GM19099 (cell line): ENCODE results near the gene HS1BP3.

ENCODE experiments used
- POLR2A ChIP-seq: IDR thresholded peaks from 3 replicates; pipeline ENCODE4 v1.6.1; 2011; ENCODE audit warnings: low read depth; ENCODE audit not compliant: insufficient read length; ENCODE audit errors: extremely low read depth

HS1BP3 gene

GRCh38 chr2:20668451-20668850, 17.6 kb upstream of the HS1BP3 start:
- no peak for TF ChIP-seq POLR2A

DNA sequence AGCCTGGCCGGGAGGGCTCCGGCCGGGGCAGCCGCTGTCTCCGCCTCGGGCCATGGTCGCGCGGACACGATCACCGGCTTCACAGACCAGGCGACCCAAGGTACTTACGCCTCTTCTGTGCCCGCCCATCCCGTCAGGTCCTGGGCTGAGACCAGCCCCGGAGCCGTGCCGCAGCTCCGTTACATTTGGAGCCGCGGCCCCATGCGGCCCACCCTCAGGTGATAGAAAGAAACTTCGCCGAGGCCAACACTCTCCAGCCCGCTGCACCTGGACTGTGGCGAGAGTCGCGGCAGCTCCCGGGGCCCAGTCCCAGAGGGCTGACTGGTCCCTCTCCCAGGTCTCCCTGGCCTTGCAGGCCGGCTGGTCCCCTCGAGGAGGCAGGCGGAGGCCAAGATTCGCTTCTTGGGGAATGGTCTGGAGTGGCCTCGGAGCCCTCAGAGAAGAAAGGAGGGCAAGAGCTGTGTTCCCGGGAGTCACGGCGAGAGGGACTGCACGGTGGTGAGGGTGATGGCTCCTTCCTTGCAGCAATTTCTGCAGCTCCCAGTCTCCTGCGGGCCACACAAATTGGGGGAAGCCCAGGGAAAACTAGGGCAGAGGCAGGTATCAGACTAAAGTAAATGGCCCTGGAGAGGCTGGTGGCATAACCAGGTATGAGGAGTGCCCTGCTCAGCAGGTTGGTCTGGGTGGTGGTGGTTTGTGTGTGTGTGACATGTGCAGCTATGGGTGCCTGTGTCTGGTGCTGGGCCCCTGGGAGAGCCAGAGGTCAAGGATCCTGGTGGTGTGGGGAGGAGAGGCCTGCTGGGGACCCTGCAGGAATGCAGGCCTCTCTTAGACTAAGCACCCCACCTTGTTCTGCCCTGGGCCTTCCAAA, 16.9 kb upstream of the HS1BP3 start:
- no peak for TF ChIP-seq POLR2A

DNA sequence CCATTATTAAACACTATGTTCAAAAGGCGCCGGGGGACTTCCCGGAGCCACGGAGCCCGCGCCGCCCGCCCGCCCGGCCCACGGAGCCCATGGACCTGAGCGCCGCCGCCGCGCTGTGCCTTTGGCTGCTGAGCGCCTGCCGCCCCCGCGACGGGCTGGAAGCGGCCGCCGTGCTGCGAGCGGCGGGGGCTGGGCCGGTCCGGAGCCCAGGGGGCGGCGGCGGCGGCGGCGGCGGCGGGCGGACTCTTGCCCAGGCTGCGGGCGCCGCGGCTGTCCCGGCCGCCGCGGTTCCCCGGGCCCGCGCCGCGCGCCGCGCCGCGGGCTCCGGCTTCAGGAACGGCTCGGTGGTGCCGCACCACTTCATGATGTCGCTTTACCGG, 16.2 kb upstream of the HS1BP3 start:
- TF ChIP-seq POLR2A = no peak

DNA sequence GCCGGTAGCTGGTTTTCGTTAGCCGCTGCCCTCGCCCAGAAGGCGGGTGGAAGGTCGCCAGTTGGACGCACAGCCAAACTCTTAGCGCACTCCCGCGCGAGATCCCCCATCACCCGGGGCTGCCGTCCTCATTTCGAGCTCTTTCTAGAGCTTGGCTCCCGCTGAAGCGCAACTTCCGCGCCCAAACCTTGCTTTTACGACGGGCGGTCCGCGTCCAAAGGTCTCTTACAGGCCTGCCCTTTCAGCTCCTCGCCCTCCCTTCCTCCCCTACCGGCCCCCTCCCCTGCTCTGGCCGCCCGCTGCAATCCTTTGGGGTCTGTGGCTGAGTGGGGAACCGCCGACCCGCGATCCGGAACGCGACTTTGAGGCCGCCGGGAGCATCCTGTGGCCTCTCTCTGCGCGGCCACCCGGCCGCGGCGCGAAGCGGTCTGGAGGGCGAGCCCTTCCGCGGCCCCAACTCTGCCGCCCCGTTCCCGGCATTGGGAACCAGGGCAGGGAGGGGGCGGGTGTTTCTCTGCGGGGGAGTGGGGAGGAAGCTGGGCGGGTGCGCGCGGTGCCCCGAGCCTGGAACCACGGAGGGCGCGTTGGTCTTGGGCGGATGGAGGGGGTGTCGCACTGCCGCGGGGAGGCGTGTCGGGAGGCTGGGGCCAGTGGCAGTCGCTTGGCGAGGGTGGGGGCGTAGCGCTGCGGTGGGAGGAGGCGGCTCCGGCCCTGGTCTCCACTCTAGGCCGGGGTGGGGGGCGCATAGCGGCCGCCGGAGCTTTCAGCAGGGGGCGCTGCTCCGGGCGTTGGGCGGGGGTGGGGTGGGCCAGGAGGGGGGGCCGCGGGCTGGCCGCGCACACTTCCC, 15.6 kb upstream of the HS1BP3 start, which contains the start of gene GDF7:
Gene GDF7, plus strand, starts transcription at position 841 of the 847 bp plus-strand sequence. CDS start 96 bp downstream, outside the sequence.
- TF ChIP-seq POLR2A = no peak

- TF ChIP-seq POLR2A = no peak
Measured at GRCh38 chr2:20666005-20666303, 15.1 kb upstream of the HS1BP3 start.

DNA sequence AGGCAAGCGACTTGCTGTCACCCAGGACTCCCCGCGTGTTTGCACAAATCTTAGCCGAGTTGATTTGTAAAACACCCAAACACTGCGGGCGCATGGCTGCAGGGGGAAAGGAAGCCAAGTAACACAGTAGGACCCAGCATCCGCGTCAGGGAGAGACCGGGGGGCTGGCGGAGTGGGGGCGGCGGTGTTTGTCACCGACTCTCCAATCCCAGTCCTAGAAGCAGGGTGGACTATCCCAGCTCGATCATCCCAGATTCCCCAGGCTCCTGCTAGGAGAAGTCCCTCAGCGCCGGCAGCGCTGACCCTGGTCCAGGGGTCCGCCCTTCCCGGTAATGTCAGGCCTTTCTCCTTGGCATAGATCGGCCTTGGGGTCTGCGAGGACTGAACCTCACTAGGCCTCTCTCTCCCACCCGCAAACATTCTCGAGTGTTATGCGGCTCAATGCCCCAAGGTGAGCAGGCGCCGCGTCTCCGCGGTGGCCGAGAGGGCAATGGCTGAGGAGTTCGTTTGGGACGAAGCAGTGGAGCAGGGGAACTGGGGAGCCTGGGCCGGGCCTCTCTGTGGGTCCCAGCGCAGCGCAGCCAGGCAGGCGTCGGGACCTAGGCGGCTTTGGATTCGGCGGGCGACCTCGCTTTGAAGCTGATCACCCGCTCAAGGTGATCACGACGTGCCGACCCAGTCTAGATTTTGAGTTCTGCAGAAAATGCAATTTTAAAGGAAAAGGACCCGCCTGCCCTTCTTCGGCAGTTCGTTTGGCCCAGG, 14.5 kb upstream of the HS1BP3 start:
- TF ChIP-seq POLR2A = no peak

DNA sequence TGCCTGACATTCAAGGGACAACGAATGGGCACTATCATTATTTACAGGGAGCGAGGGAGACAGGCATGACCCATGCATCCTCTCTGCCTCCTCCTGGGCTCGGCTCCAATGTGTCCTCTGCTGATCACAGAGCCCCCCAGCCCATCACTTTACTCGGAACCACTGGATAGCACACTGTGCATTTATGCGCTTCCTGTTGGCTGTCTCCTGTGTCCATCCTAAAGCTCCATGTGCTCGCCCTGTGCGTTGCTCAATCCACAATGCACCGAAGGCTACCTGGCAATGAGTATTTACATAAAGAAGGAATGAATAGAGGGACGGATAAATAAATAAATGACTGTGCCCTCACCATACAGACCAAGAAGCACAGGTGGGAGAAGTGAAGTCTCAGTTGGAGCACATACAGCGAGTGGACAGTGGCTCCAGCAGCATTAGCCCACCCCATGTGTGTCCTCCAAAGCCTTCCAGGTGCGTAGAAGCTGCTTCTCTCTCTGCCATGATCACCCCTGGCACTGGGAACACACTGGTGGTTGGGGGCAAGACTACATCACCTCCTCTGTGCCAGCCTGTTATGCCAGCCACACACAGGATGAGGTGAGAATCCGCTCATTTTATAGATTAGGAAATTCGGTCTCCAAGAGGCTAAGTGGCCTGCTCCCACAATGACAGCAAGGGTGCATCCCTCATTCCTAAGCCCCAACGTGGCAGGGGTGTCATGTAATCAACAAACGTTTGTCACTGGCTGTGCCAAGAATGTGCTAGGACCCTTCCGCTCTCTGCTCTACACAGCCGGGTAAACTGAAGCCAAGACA, 13.7 kb upstream of the HS1BP3 start:
- no peak for TF ChIP-seq POLR2A

DNA sequence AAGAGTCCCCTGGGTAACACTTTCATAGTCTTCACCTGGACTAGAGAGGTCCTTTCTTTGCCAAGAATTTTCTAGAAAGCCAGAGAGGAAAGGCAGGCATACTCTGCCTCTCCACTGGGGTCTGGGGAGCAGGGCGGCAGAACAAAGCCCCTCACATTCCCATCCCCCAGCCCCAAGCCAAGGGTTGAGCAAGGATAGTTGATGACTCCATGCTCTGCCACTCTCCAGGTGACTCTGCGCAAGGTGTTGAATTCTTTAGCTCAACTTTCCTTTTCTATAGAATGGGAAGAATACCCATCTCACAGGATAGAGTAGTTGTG, 13.1 kb upstream of the HS1BP3 start:
- TF ChIP-seq POLR2A = no peak

GRCh38 chr2:20663196-20664070, 12.5 kb upstream of the HS1BP3 start:
- no peak for TF ChIP-seq POLR2A

DNA sequence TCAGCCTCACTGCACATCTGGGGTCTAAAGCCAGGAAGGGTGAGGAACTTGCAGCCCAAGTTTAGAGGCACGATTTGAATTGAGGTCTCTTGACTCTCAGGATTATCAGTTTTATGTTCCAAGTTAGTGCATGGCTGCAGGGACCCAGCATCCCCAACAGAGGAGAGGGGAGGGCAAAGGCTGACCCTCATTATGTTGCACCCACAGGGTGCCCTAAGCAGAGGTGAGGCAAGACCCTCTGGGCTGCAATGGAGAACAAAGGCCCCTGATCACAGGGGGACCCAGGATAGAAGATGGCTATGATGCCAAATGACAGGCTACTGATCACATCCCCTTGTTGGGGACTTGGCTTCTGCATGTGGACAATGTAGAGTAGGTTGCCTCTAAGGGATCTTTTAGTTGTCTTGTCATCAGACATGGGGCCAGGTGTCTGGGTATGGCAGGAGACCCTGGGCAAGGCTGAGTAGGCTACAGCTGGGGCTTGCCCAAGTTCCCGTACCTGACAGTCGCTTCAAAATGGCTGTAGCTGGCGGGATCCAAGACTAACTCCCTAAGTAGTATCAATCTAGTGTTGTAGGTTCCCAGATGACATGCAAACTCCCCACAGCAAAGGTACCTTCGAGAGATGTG, 11.5 kb upstream of the HS1BP3 start:
- no peak for TF ChIP-seq POLR2A

DNA sequence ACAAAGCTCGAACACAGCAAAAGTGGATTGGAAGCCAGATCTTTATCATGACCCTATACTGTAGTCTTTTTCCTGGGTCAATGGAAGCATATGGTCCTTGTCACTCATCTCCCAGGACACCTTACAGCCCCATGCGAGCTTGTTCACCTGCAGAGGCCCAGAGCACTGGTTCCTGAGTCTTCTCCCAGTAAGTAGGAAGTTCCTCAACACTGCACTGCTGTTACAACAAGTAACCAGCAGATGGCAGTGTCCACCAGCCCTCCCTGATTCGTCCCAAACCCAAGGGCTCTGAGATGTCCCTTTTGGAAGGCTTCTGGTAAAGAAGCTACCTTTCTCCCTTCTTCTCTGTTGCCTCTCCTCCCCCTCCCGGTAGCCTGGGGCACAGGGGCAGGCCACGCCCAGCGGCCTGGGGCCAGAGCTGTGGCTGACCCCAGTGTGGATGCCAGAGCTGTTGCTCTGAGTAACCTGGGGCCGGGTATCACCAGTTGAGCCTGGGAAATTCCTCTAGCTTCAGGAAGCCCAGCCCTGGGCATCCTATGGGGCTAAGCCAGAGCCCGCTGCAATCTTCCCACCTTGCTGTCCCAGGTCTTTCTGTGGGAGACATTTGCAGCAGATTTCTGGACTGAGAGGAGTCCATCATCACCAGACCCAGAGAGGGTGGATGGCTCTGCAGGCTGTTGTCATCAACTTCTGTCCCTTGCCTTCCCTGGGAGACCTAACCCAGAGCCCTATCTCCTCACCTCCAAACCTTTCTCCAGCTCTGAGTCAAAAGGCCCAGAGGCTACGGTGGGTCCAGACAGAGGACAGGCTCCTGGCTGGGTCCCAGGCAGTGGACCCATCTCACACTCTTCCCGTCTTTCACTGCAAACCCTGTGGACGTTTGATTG, 10.8 kb upstream of the HS1BP3 start:
- no peak for TF ChIP-seq POLR2A
